GOT3 (cell line): ENCODE measurements around the gene OR2A2.

Source experiments
- DNase-seq: peaks from one replicate; lab custom pipeline; 2025; ENCODE audit warnings: mixed read lengths; lab: John Stamatoyannopoulos, UW

OR2A2 gene

GRCh38 chr7:144142187-144142586 lies 32.8 kb downstream of the OR2A2 start:
- no peak for DNase-seq

- DNase-seq, result no peak
Observed at GRCh38 chr7:144144426-144144825, 35.0 kb downstream of the OR2A2 start.

- no peak for DNase-seq
Observed at GRCh38 chr7:144148224-144148827, 38.9 kb downstream of the OR2A2 start.

- DNase-seq, result no peak
Observed at GRCh38 chr7:144158861-144159260, 49.5 kb downstream of the OR2A2 start.
